H1 (cell line): ENCODE measurements around the gene ORC3. TPM values are rescaled to one million over a fixed set of nuclear protein-coding genes. Genes with fewer than 3 reads are reported as not detected.

ENCODE experiments used
- CTCF ChIA-PET: fragments of 300-600 bp; sonication (Branson Sonifier 250); formaldehyde crosslinking; loops from one replicate; lab custom pipeline; 2021; ENCODE audit not compliant: partially characterized antibody; lab: Charles Lee
- POLR2A ChIA-PET: fragments of 300-600 bp; sonication (Branson Sonifier 250); formaldehyde crosslinking; loops from one replicate; lab custom pipeline; 2021; ENCODE audit warnings: inconsistent platforms; ENCODE audit not compliant: partially characterized antibody; lab: Charles Lee
- DNase-seq, 2 experiments: peaks; one replicate each; pipeline versions ENCODE4 v3.0.0 to v3.0.0-alpha.2; 2010 to 2022; ENCODE audit warnings: low spot score in 2 of 2, low read depth in 1 of 2, mixed read lengths in 1 of 2
- FAIRE-seq: peaks from 2 replicates; lab custom pipeline; 2011; peaks lifted over from hg19 to GRCh38; lab: Jason Lieb, UNC
- H2AFZ ChIP-seq: 2 replicates; pipeline ENCODE4 v1.8.1; 2012; ENCODE audit warnings: low read length, inconsistent platforms
- H2AK5ac ChIP-seq: 2 replicates; pipeline ENCODE4 v1.6.1; 2013; ENCODE audit warnings: low read depth, low read length
- H2BK120ac ChIP-seq: replicated peaks from 2 replicates; pipeline ENCODE3; 2013; ENCODE audit warnings: low read depth, low read length, inconsistent platforms
- H2BK12ac ChIP-seq: 2 replicates; pipeline ENCODE4 v1.6.1; 2013; ENCODE audit warnings: low read depth, low read length
- H2BK15ac ChIP-seq: 2 replicates; pipeline ENCODE4 v1.6.1; 2013; ENCODE audit warnings: low read length
- H2BK20ac ChIP-seq: 2 replicates; pipeline ENCODE4 v1.6.1; 2013; ENCODE audit warnings: low read length
- H2BK5ac ChIP-seq: 2 replicates; pipeline ENCODE4 v1.6.1; 2013; ENCODE audit warnings: low read depth, low read length
- H3K14ac ChIP-seq: 2 replicates; pipeline ENCODE4 v1.6.1; 2013; ENCODE audit warnings: inconsistent platforms; ENCODE audit not compliant: insufficient read length
- H3K18ac ChIP-seq: 2 replicates; pipeline ENCODE4 v1.6.1; 2013; ENCODE audit warnings: low read length; ENCODE audit errors: extremely low read depth
- H3K23ac ChIP-seq: 2 replicates; pipeline ENCODE4 v1.6.1; 2013; ENCODE audit warnings: inconsistent platforms; ENCODE audit not compliant: insufficient read length
- H3K23me2 ChIP-seq: 2 replicates; pipeline ENCODE4 v1.6.1; 2013; ENCODE audit warnings: low read depth, low read length
- H3K27ac ChIP-seq: 2 replicates; pipeline ENCODE4 v1.6.1; 2011; ENCODE audit warnings: low read depth, low read length, inconsistent platforms
- H3K27me3 ChIP-seq, 4 experiments: replicated peaks in 1 of 4; 1 replicate in 1 of 4; 2 replicates in 3 of 4; pipeline versions ENCODE4 v1.6.1 to v1.8.1; 2011 to 2013; ENCODE audit warnings: low read length in 3 of 4, mild to moderate bottlenecking in 3 of 4, inconsistent platforms in 2 of 4, mixed read lengths in 2 of 4, moderate library complexity in 1 of 4; ENCODE audit not compliant: control insufficient read depth in 3 of 4, insufficient read depth in 3 of 4; ENCODE audit errors: extremely low read depth in 1 of 4
- H3K36me3 ChIP-seq, 4 experiments: 2 replicates each; pipeline versions ENCODE4 v1.6.1 to v1.8.1; 2011 to 2013; ENCODE audit warnings: mild to moderate bottlenecking in 4 of 4, low read length in 3 of 4, moderate library complexity in 2 of 4, control low read depth in 1 of 4, inconsistent platforms in 1 of 4; ENCODE audit not compliant: insufficient read depth in 4 of 4, control insufficient read depth in 2 of 4
- H3K4ac ChIP-seq: replicated peaks from 2 replicates; pipeline ENCODE3; 2013; ENCODE audit warnings: low read length, low read depth, mixed read lengths, inconsistent platforms; ENCODE audit not compliant: insufficient read length
- H3K4me1 ChIP-seq, 4 experiments: replicated peaks in 1 of 4; 1 replicate in 1 of 4; 2 replicates in 3 of 4; pipeline versions ENCODE4 v1.6.1 to v1.8.1; 2011 to 2013; ENCODE audit warnings: low read length in 3 of 4, inconsistent platforms in 2 of 4, mixed read lengths in 1 of 4; ENCODE audit not compliant: insufficient read depth in 4 of 4, control insufficient read depth in 3 of 4
- H3K4me2 ChIP-seq, 2 experiments: 2 replicates each; pipeline versions ENCODE4 v1.6.1 to v1.8.1; 2011 to 2013; ENCODE audit warnings: low read depth in 2 of 2, low read length in 2 of 2, control low read depth in 1 of 2, inconsistent platforms in 1 of 2, mild to moderate bottlenecking in 1 of 2; ENCODE audit not compliant: insufficient read depth in 1 of 2
- H3K4me3 ChIP-seq, 4 experiments: fragments of 200-600, 300-600 bp in 1 of 4; sonication (generic), shearing (Covaris generic), sonication (Bioruptor Twin) in 1 of 4; 2 replicates each; pipeline versions ENCODE4 v1.5.1 to v1.8.1; 2011 to 2016; ENCODE audit warnings: low read length in 4 of 4, low read depth in 3 of 4, control low read depth in 2 of 4, inconsistent platforms in 2 of 4, mild to moderate bottlenecking in 2 of 4, mixed read lengths in 1 of 4, moderate library complexity in 1 of 4; ENCODE audit not compliant: insufficient read depth in 2 of 4; ENCODE audit errors: extremely low read depth in 1 of 4
- H3K56ac ChIP-seq: replicated peaks from 2 replicates; pipeline ENCODE3; 2013; ENCODE audit warnings: low read depth, mild to moderate bottlenecking, mixed read lengths, low read length, inconsistent platforms; ENCODE audit not compliant: insufficient read length
- H3K79me1 ChIP-seq: 2 replicates; pipeline ENCODE4 v1.6.1; 2013; ENCODE audit warnings: low read depth, low read length, control low read depth
- H3K79me2 ChIP-seq, 2 experiments: 2 replicates each; pipeline versions ENCODE4 v1.6.1 to v1.8.1; 2012 to 2013; ENCODE audit warnings: low read length in 2 of 2, mild to moderate bottlenecking in 2 of 2, inconsistent platforms in 1 of 2; ENCODE audit not compliant: insufficient read depth in 2 of 2, control insufficient read depth in 1 of 2
- H3K9ac ChIP-seq, 4 experiments: replicated peaks in 1 of 4; 1 replicate in 1 of 4; 2 replicates in 3 of 4; pipeline versions ENCODE4 v1.6.1 to v1.8.1; 2011 to 2013; ENCODE audit warnings: low read depth in 3 of 4, low read length in 3 of 4, control low read depth in 2 of 4, mild to moderate bottlenecking in 2 of 4, moderate library complexity in 2 of 4, inconsistent platforms in 1 of 4; ENCODE audit errors: extremely low read depth in 1 of 4
- H3K9me3 ChIP-seq, 2 experiments: 2 replicates each; pipeline versions ENCODE4 v1.6.1 to v1.8.1; 2012 to 2013; ENCODE audit warnings: mild to moderate bottlenecking in 2 of 2, moderate library complexity in 2 of 2, control low read depth in 1 of 2, inconsistent platforms in 1 of 2, low read depth in 1 of 2, low read length in 1 of 2, mixed read lengths in 1 of 2; ENCODE audit not compliant: insufficient read depth in 2 of 2
- H4K20me1 ChIP-seq, 2 experiments: replicated peaks in 1 of 2; 2 replicates each; pipeline versions ENCODE3 to v1.8.1; 2011 to 2013; ENCODE audit warnings: inconsistent platforms in 2 of 2, low read length in 2 of 2, mild to moderate bottlenecking in 1 of 2; ENCODE audit not compliant: insufficient read depth in 2 of 2, control insufficient read depth in 1 of 2
- H4K5ac ChIP-seq: 2 replicates; pipeline ENCODE4 v1.6.1; 2013; ENCODE audit warnings: low read length, low read depth, mixed read lengths, inconsistent platforms; ENCODE audit not compliant: insufficient read length
- H4K8ac ChIP-seq: 2 replicates; pipeline ENCODE4 v1.8.0; 2013; ENCODE audit warnings: mild to moderate bottlenecking, moderate library complexity, low read length, inconsistent platforms; ENCODE audit not compliant: insufficient read depth; ENCODE audit errors: extremely low read depth
- H4K91ac ChIP-seq: replicated peaks from 2 replicates; pipeline ENCODE3; 2013; ENCODE audit warnings: low read length, mixed read lengths, inconsistent platforms; ENCODE audit not compliant: insufficient read length
- BRCA1 ChIP-seq: IDR thresholded peaks from 2 replicates; pipeline ENCODE4 v1.6.1; 2012; ENCODE audit warnings: low read depth, low read length, improper control_type of control experiment
- CTCF ChIP-seq, 3 experiments: IDR thresholded peaks; 1 replicate in 2 of 3; 2 replicates in 1 of 3; pipeline versions ENCODE4 v1.5.1 to v1.6.1; 2011; ENCODE audit warnings: low read length in 3 of 3, mild to moderate bottlenecking in 3 of 3, inconsistent platforms in 2 of 3, low read depth in 1 of 3, moderate library complexity in 1 of 3; ENCODE audit not compliant: insufficient read depth in 1 of 3; ENCODE audit errors: control extremely low read depth in 1 of 3
- E2F6 ChIP-seq: IDR thresholded peaks from 2 replicates; pipeline ENCODE4 v1.6.1; 2012; ENCODE audit warnings: inconsistent platforms
- JUND ChIP-seq: IDR thresholded peaks from 2 replicates; pipeline ENCODE4 v1.6.1; 2011; ENCODE audit warnings: mild to moderate bottlenecking, improper control_type of control experiment, low read length
- KDM1A ChIP-seq: fragments of 200-600, 300-600 bp; sonication (generic); IDR thresholded peaks from 2 replicates; pipeline ENCODE4 v1.7.1; 2016; ENCODE audit warnings: mild to moderate bottlenecking, low read length, borderline replicate concordance
- MAFK ChIP-seq: IDR thresholded peaks from 2 replicates; pipeline ENCODE4 v1.6.1; 2012; ENCODE audit warnings: low read depth, mild to moderate bottlenecking, improper control_type of control experiment, low read length
- RAD21 ChIP-seq, 2 experiments: IDR thresholded peaks in 1 of 2; conservative IDR thresholded peaks in 1 of 2; 2 replicates each; pipeline ENCODE4 v1.6.1; 2011; ENCODE audit warnings: low read depth in 2 of 2, low read length in 2 of 2, improper control_type of control experiment in 1 of 2, inconsistent platforms in 1 of 2, mild to moderate bottlenecking in 1 of 2, moderate library complexity in 1 of 2
- SIN3A ChIP-seq, 2 experiments: IDR thresholded peaks in 1 of 2; conservative IDR thresholded peaks in 1 of 2; 2 replicates each; pipeline ENCODE4 v1.6.1; 2011 to 2012; ENCODE audit warnings: low read length in 2 of 2, improper control_type of control experiment in 1 of 2, low read depth in 1 of 2, mild to moderate bottlenecking in 1 of 2
- SIX5 ChIP-seq: IDR thresholded peaks from 2 replicates; pipeline ENCODE4 v1.6.1; 2011; ENCODE audit warnings: mild to moderate bottlenecking, low read depth, low read length
- SP4 ChIP-seq: IDR thresholded peaks from 2 replicates; pipeline ENCODE4 v1.6.1; 2012; ENCODE audit warnings: low read length, inconsistent platforms
- SRF ChIP-seq: IDR thresholded peaks from 2 replicates; pipeline ENCODE4 v1.6.1; 2011; ENCODE audit warnings: mild to moderate bottlenecking, low read depth, low read length, moderate library complexity
- WGBS, 2 experiments: shearing (Covaris generic) in 1 of 2; methylation state at CpG; one replicate each; pipeline versions ENCODE4 v1.1.6 to v1.1.7; 2013 to 2015; ENCODE audit warnings: low lambda C conversion rate in 2 of 2, mixed read lengths in 2 of 2, inconsistent platforms in 1 of 2, low coverage in 1 of 2, missing lambda C conversion rate in 1 of 2; ENCODE audit not compliant: insufficient replicate concordance in 2 of 2, insufficient coverage in 1 of 2, insufficient read length in 1 of 2; ENCODE audit errors: extremely low coverage in 1 of 2, missing lambda C conversion rate in 1 of 2; 5-methylcytosine and 5-hydroxymethylcytosine counted together
- polyA plus RNA-seq, 7 experiments: library from polyadenylated mRNA; depleted of rRNA in 3 of 7; stranded (reverse) in 5 of 7; unstranded in 2 of 7; fragments of >200 nt in 5 of 7; fragments of 200-250 nt in 2 of 7; gene quantifications; 1 replicate in 5 of 7; 2 replicates in 1 of 7; 4 replicates in 1 of 7; pipeline versions ENCODE4 v1.2.1 to v1.2.3, GENCODE V29; 2011 to 2013; ENCODE audit warnings: missing spikeins in 2 of 7, mixed read lengths in 2 of 7
- total RNA-seq: library from RNA; stranded (reverse); fragmentation: NEBNext Ultra II Directional; extraction: Animal tissue kit (Norgen Biotek cat#: 25700); gene quantifications from 2 replicates; pipeline ENCODE4 v1.2.1, GENCODE V29; 2021

ORC3 gene
- total and polyA plus RNA-seq, 2 of the 8 experiments (the other 6 are each of a cell fraction or from before 2014, with no cell fraction given) = 35.9 to 60.9 TPM

- FAIRE-seq (no peak), DNase-seq (no peak)
- H2BK12ac ChIP-seq = no peak overlapping the region
- no peak overlapping the region for H3K56ac ChIP-seq
- 88% methylated on average over 3 of the region's 3 CpGs; no CpG with 5 or more reads in 1 of the 2 experiments for WGBS, 2 experiments
- no peak overlapping the region for H3K27ac ChIP-seq
- H3K9ac ChIP-seq = no peak overlapping the region
- CTCF ChIA-PET = no interaction called here
- no peak overlapping the region for H3K14ac ChIP-seq
- H2BK120ac ChIP-seq = no peak overlapping the region
- H3K23me2 ChIP-seq = no peaks in the 10 kb centered on the region
- no peaks in the 10 kb centered on the region for H3K9me3 ChIP-seq
- H2BK5ac ChIP-seq = no peak overlapping the region
- H2AFZ ChIP-seq = no peak overlapping the region
- H3K4me3 ChIP-seq = no peak overlapping the region
- H2BK20ac ChIP-seq = no peak overlapping the region
- no peaks in the 10 kb centered on the region for H3K79me1 ChIP-seq
- peaks cover 0 to 1% of the 10 kb centered on the region in 2 experiments for H4K20me1 ChIP-seq
- no peak overlapping the region for H2AK5ac ChIP-seq
- H4K91ac ChIP-seq = no peak overlapping the region
- H3K4me1 ChIP-seq = no peaks in the 10 kb centered on the region
- no peak overlapping the region for H3K18ac ChIP-seq
- H2BK15ac ChIP-seq = no peak overlapping the region
- H3K79me2 ChIP-seq = no peaks in the 10 kb centered on the region
- no peak overlapping the region for H3K4me2 ChIP-seq
- H3K36me3 ChIP-seq = peaks cover 3 to 37% (median 6%) of the 10 kb centered on the region in 4 experiments; a peak in 4 of 8 replicates
- no peak overlapping the region for H3K4ac ChIP-seq
- POLR2A ChIA-PET = no interaction called here
- no peak overlapping the region for H3K23ac ChIP-seq
- no peak overlapping the region for H4K5ac ChIP-seq
- H4K8ac ChIP-seq = no peak overlapping the region
- H3K27me3 ChIP-seq = no peaks in the 10 kb centered on the region
- TF ChIP-seq MAFK (no peak), SIN3A (conservative IDR thresholded peaks at IDR 0.05 in 1 of 2, IDR thresholded peaks at IDR 0.05 in 1 of 2; ENCODE audit: low read depth in 1 of 2, low read length in 2 of 2) (no peak), JUND (no peak), KDM1A (no peak), BRCA1 (no peak), RAD21 (IDR thresholded peaks at IDR 0.05 in 1 of 2, conservative IDR thresholded peaks at IDR 0.05 in 1 of 2; ENCODE audit: low read depth in 2 of 2, low read length in 2 of 2) (no peak), SIX5 (no peak), E2F6 (no peak), SRF (no peak), CTCF (IDR thresholded peaks at IDR 0.05; ENCODE audit: control extremely low read depth in 1 of 3, insufficient read depth in 1 of 3, low read depth in 1 of 3, low read length in 3 of 3) (no peak), SP4 (no peak)
Observed at GRCh38 chr6:87623248-87623647, 33.3 kb downstream of the ORC3 start.
